EH (cell line): Measurements from ENCODE around the gene ZNF609.
"Not testable (repeated sequence)": the region's sequence is repeated elsewhere in the genome, so short reads cannot be mapped to it uniquely, and the experiment has no call there.

Source experiments
- DNase-seq: peaks from one replicate; pipeline ENCODE4 v3.0.0-alpha.2; 2015; ENCODE audit warnings: low read depth

ZNF609 gene

GRCh38 chr15:64623347-64623996 is 163.1 kb downstream of the ZNF609 start:
- DNase-seq, result peak; percentile 50

GRCh38 chr15:64624242-64624641 is 163.9 kb downstream of the ZNF609 start:
- DNase-seq, result no peak

DNA sequence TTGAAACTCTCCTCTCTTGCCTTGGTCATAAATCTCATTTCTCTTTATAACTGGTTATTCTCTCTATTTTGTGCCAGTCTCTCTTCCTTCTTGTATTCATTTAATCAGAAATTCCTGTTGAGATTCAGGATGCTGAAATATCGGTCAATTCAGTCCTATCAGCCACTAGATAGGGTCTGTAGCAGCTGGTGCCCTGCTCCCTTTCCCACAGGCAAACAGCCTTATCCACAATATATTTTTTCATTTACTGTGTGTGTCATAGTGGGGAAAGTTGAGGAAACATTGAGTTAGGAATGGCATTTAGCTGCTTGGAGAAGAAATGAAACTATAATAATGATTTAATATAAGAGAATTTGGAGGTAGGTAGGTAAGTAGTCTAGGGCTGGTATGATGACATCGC is 168.7 kb downstream of the ZNF609 start:
- DNase-seq, result no peak

DNA sequence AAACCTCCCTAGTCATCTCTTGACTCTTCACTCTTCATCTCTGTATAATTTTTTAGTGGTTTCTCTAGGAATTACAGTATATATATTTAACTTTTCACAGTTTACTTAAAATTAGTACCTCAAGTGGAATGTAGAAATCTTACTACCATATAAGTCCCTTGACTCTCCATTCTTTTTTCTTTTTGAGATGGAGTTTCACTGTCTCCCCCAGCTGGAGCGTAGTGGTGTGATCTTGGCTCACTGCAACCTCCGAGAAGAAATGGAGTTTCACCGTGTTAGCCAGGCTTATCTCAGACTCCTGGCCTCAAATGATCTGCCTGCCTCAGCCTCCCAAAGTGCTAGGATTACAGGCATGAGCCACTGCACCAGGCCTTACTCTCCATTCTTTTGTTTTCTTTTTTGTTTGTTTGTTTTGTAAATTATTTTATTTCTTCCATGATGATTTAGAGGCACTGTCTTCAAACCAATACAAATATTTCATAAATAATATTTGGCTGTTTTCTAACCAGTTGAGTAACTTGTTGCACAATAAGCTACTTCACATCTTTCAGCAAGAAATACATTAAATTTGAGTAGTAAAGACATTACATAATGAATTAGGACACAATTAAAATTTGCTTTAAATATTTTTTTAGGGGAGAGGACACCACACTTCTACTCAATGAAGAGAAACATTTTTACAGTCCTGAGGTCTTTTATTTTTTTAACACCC is 170.2 kb downstream of the ZNF609 start:
- peak; percentile 56 for DNase-seq

- DNase-seq, result not testable (repeated sequence)
Measured at GRCh38 chr15:64632639-64633038, 172.3 kb downstream of the ZNF609 start.

- no peak for DNase-seq
Measured at GRCh38 chr15:64633332-64633731, 173.0 kb downstream of the ZNF609 start.

DNA sequence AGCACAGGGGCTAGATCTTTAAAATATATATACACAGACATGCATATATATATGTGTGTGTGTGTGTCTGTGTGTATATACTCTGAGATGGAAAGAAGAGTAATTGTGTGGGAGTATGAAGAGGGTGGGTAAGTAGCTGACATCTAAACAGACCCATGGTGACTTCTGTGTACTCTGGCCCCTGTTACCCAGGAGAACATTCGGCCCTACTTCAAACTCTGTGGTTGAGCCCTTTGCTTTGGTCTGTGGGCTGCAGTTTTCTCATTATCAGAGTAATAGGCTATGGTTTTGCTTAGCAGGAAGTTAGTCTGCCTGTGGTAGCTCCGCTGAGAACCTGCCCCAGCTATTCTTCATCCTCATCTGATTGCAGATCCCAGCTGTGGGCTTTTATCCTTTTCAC is 173.6 kb downstream of the ZNF609 start:
- DNase-seq, result no peak

DNA sequence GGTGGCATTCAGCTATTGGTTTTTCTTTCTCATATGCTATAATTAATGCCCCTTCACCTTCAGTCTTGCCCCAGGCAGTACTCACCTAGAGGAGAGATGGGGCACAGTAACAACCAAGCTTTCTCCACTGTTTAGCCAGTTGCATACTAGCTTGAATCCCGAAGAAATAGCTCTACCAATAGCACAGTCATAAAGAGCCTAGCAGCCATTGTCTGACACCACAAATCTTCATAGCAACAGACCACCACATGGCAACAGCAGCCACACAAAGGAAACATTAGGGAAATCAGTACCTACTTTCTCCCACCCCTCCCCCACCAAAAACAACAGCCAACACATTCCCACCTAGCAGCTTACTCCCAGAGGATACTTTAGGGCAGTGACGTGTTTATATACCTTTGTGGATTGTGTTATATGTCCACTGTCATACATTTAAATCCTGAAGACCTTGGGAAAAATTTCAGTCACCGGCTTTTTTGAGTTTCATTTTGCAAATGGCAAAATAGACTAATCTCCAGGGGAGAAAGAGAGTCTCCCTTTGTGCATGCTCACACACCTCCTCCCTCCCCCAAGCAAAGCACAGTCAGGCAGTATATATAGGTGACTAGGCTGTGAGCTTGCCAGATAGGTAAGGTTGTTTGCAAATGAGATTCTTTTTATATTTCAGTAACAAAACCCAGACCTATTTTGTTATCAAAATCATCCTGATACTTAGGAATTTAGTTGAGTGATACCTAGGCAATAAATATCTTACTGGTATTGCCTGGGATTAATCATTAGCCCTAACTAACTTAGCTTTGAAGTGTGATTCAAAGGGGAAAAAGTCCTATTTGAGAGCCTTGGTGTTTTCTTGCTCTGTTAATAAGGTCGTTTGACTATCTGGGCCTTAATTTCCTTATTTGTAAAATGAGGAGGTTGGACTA is 174.5 kb downstream of the ZNF609 start:
- peak; percentile 15 for DNase-seq

- peak; percentile 64 for DNase-seq
Measured at GRCh38 chr15:64635499-64636495, 175.4 kb downstream of the ZNF609 start.

DNA sequence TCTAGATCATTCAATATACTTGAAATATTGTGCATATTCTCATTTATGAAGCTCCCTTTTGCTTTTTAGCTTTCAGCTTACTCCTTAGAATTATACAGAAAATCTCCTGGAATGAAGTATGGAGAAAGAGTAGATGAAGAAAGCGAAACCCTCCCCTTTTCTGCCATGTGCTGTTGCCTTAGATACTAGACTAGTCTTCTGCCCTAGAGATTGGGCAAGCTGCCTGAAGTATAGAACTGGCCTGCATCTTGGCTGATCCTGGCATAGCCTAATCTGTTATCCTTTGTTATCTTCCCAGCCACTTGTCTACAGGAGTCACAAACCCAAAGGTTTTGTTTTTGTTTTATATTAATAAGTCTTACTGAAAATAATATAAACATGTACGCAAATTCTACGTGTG is 176.2 kb downstream of the ZNF609 start:
- no peak for DNase-seq

DNA sequence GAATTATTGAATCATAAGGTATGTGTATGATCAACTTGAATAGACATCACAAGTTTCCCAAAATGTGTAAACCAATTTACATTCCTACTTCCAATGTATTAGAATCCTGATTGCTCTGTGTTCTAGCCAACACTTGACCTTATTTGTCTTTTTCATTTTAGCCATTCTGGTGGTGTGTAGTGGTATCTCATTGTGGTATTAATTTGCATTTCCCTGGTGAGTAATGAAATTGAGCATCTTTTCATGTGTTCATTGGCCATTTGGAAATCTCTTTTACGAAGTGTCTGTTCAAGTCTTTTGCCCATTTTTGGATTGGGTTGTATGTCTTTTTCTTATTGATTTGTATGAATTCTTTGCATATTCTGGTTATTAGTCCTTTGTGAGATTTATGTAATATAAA is 177.0 kb downstream of the ZNF609 start:
- DNase-seq, result no peak

DNA sequence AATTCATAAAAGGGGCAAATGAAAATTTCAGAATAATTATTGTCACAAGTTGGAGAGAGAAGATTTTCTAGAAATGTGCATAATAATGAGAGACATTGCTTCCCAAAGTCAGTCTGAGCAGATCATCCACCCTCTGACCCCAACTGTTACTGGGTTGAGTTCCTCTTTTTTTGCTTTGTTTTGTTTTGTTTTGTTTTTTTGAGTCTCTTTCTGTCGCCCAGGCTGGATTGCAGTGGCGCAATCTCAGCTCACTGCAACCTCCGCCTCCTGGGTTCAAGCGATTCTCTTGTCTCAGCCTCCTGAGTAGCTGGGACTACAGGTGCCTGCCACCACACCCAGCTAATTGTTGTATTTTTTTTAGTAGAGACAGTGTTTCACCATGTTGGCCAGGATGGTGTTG is 179.4 kb downstream of the ZNF609 start:
- not testable (repeated sequence) for DNase-seq

- peak; percentile 45 for DNase-seq
Measured at GRCh38 chr15:64640146-64640871, 179.9 kb downstream of the ZNF609 start.

GRCh38 chr15:64642875-64643274 is 182.5 kb downstream of the ZNF609 start:
- no peak for DNase-seq

DNA sequence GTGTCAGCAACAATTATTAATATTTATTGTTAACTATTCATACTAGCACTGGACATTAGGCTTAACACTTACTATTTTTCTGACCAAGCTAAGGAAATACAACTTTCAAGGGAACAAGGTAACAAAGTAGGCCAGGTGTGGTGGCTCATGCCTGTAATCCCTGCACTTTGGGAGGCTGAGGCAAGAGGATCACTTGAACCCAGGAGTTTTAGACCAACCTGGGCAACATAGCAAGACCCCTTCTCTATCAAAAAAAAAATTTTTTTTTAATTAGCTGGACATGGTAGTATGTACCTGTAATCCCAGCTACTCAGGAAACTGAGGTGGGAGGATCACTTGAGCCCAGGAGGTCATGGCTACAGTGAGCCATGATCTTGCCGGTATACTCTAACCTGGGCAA is 183.3 kb downstream of the ZNF609 start:
- DNase-seq, result no peak

- DNase-seq, result not testable (repeated sequence)
Measured at GRCh38 chr15:64644811-64645210, 184.4 kb downstream of the ZNF609 start.

DNA sequence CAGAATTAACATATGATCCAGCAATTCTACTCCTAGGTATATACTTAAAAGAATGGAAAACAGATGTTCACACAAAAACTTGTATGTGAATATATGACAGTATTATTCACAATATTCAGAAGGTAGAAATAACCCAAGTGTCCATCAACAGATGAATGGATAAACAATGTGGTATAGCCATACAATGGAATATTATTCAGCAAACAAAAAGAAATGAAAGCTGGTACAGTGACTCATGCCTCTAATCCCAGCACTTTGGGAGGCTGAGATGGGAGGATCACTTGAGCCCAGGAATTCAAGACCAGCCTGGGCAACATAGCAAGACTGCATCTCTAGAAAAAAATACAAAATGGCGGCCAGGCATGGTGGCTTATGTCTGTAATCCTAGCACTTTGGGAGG is 185.6 kb downstream of the ZNF609 start:
- DNase-seq, result no peak

GRCh38 chr15:64647367-64647766 is 187.0 kb downstream of the ZNF609 start:
- no peak for DNase-seq

GRCh38 chr15:64650552-64650951 is 190.2 kb downstream of the ZNF609 start:
- no peak for DNase-seq

DNA sequence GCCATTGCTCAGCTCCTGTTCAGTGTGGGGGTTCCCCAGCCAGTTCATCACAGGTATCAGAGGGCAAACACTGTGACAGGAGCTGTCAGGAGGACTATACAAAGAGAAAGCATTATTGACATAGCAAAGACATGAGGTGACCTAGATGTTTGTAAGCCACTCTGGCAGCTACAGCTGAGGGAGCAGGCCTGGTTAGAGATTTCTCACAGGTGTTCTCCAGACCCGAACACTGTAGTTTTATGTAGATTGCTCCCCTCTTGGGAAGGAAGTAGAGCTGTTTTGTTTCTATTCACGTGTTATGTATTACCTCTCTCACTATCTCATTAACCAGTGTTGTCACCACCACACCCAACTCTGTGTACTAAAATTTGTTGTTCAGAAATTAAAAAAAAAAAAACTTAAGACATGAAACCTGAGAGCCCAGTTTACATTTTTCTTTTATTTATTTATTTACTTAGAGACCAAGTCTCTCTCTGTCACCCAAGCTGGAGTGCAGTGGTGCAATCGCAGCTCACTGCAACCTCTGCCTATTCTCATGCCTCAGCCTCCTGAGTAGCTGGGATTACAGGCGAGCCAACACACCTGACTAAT is 191.3 kb downstream of the ZNF609 start:
- DNase-seq, result no peak
